SK-N-SH (cell line): ENCODE results near the gene PSIP1. TPM values are rescaled to one million over a fixed set of nuclear protein-coding genes. Genes with fewer than 3 reads are reported as not detected.
"Not testable (repeated sequence)": the region's sequence is repeated elsewhere in the genome, so short reads cannot be mapped to it uniquely, and the experiment has no call there.

Experiments used
- CTCF ChIA-PET: fragments of 300-600, 350-600 bp; formaldehyde crosslinking; extraction: SDS; loops from one replicate; lab custom pipeline; 2021; lab: Yijun Ruan, JAX
- POLR2A ChIA-PET: fragments of 350-600 bp; sonication (Branson Sonifier 250); formaldehyde crosslinking; extraction: SDS; loops from one replicate; lab custom pipeline; 2020; ENCODE audit warnings: antibody characterized with exemption, inconsistent platforms; lab: Yijun Ruan, JAX
- DNase-seq: peaks from one replicate; pipeline ENCODE4 v3.0.0; 2012
- H2AFZ ChIP-seq: fragments of 200-600 bp; sonication (generic); 2 replicates; pipeline ENCODE4 v1.8.1; 2016; ENCODE audit warnings: antibody characterized with exemption, mild to moderate bottlenecking, low read depth
- H3F3A ChIP-seq: fragments of 200-600 bp; sonication (generic); replicated peaks from 2 replicates; pipeline ENCODE3; 2016; ENCODE audit warnings: antibody characterized with exemption, mild to moderate bottlenecking; ENCODE audit not compliant: insufficient read depth
- H3K27ac ChIP-seq, 2 experiments: fragments of 200-500 bp in 1 of 2; fragments of 200-600 bp in 1 of 2; sonication (Bioruptor generic) in 1 of 2; sonication (generic), shearing (Covaris generic) in 1 of 2; 2 replicates each; pipeline versions ENCODE4 v1.5.1 to v1.6.1; 2014 to 2016; ENCODE audit warnings: low read depth in 2 of 2, inconsistent platforms in 1 of 2, low read length in 1 of 2, mild to moderate bottlenecking in 1 of 2, mixed read lengths in 1 of 2
- H3K27me3 ChIP-seq: fragments of 200-600 bp; sonication (generic), shearing (Covaris generic); 2 replicates; pipeline ENCODE4 v1.6.1; 2016; ENCODE audit warnings: mixed run types; ENCODE audit not compliant: insufficient read depth
- H3K36me3 ChIP-seq, 2 experiments: fragments of 200-500 bp in 1 of 2; fragments of 200-600 bp in 1 of 2; sonication (Bioruptor generic) in 1 of 2; sonication (generic) in 1 of 2; replicated peaks in 1 of 2; 2 replicates each; pipeline versions ENCODE3 to v1.5.1; 2014 to 2016; ENCODE audit warnings: low read length in 1 of 2, mild to moderate bottlenecking in 1 of 2; ENCODE audit not compliant: insufficient read depth in 2 of 2, control insufficient read depth in 1 of 2
- H3K4me1 ChIP-seq, 2 experiments: fragments of 200-500 bp in 1 of 2; fragments of 200-600 bp in 1 of 2; sonication (Bioruptor generic) in 1 of 2; sonication (generic), shearing (Covaris generic) in 1 of 2; 2 replicates each; pipeline versions ENCODE4 v1.5.1 to v1.6.1; 2014 to 2016; ENCODE audit warnings: low read depth in 1 of 2, low read length in 1 of 2, mixed run types in 1 of 2; ENCODE audit not compliant: insufficient read depth in 2 of 2, control insufficient read depth in 1 of 2
- H3K4me2 ChIP-seq: fragments of 200-600 bp; sonication (generic), shearing (Covaris generic); 2 replicates; pipeline ENCODE4 v1.6.1; 2017; ENCODE audit warnings: mixed run types
- H3K4me3 ChIP-seq, 2 experiments: fragments of 200-500 bp in 1 of 2; fragments of 200-600 bp in 1 of 2; sonication (Bioruptor generic) in 1 of 2; sonication (generic), shearing (Covaris generic) in 1 of 2; 2 replicates each; pipeline versions ENCODE4 v1.5.1 to v1.8.1; 2014 to 2016; ENCODE audit warnings: low read depth in 2 of 2, inconsistent platforms in 1 of 2, low read length in 1 of 2, mild to moderate bottlenecking in 1 of 2, mixed read lengths in 1 of 2, moderate library complexity in 1 of 2
- H3K79me2 ChIP-seq: fragments of 200-600 bp; sonication (generic); 2 replicates; pipeline ENCODE4 v1.8.1; 2017; ENCODE audit warnings: mild to moderate bottlenecking; ENCODE audit not compliant: insufficient read depth
- H3K9ac ChIP-seq: fragments of 200-600 bp; sonication (generic); 2 replicates; pipeline ENCODE4 v1.6.1; 2017; ENCODE audit warnings: mixed run types
- H3K9me2 ChIP-seq: fragments of 200-600 bp; sonication (generic); 2 replicates; pipeline ENCODE4 v1.6.1; 2017; ENCODE audit warnings: mixed run types
- H3K9me3 ChIP-seq: fragments of 200-600 bp; sonication (generic); 2 replicates; pipeline ENCODE4 v1.6.1; 2017; ENCODE audit warnings: mixed run types, mild to moderate bottlenecking, moderate library complexity
- H4K20me1 ChIP-seq: fragments of 200-600 bp; sonication (generic); 2 replicates; pipeline ENCODE4 v1.6.1; 2017; ENCODE audit warnings: mild to moderate bottlenecking, mixed run types; ENCODE audit not compliant: insufficient read depth
- CHD2 ChIP-seq: fragments of 150-350 bp; IDR thresholded peaks from 2 replicates; pipeline ENCODE4 v1.6.1; 2018; ENCODE audit warnings: low read length; ENCODE audit not compliant: partially characterized antibody
- ELF1 ChIP-seq: IDR thresholded peaks from 2 replicates; pipeline ENCODE4 v1.4.0; 2012
- EP300 ChIP-seq, 2 experiments: IDR thresholded peaks; 2 replicates each; pipeline versions ENCODE4 v1.4.0 to v1.6.1; 2012; ENCODE audit warnings: borderline replicate concordance in 1 of 2, low read depth in 1 of 2, low read length in 1 of 2
- MXI1 ChIP-seq: IDR thresholded peaks from 2 replicates; pipeline ENCODE4 v1.6.1; 2012; ENCODE audit warnings: mild to moderate bottlenecking, low read depth, low read length, improper control_type of control experiment
- RCOR1 ChIP-seq: fragments of 150-350 bp; IDR thresholded peaks from 2 replicates; pipeline ENCODE4 v1.6.1; 2017; ENCODE audit warnings: antibody characterized with exemption, low read length
- RXRA ChIP-seq: IDR thresholded peaks from 2 replicates; pipeline ENCODE4 v1.4.0; 2012; ENCODE audit warnings: low read depth, mild to moderate bottlenecking, borderline replicate concordance
- TAF1 ChIP-seq: IDR thresholded peaks from 2 replicates; pipeline ENCODE4 v1.6.1; 2012; ENCODE audit warnings: low read depth, mild to moderate bottlenecking, low read length, moderate library complexity, borderline replicate concordance
- WGBS: methylation state at CpG from one replicate; pipeline ENCODE4 v1.1.6; 2017; ENCODE audit warnings: low lambda C conversion rate; 5-methylcytosine and 5-hydroxymethylcytosine counted together
- polyA plus RNA-seq, 3 experiments: library from polyadenylated mRNA; depleted of rRNA; stranded (reverse); fragments of >200 nt; gene quantifications; 2 replicates each; pipeline ENCODE4 v1.2.3, GENCODE V29; 2012
- TF ChIP-seq, protein P1 (sequence below): IDR thresholded peaks from 2 replicates; pipeline ENCODE4 v1.6.1; 2012; ENCODE audit warnings: mild to moderate bottlenecking, low read depth, low read length, moderate library complexity

The PSIP1 gene
- polyA plus RNA-seq, 1 of the 3 experiments (the other 2 are of a cell fraction) = 21.0 TPM

DNA sequence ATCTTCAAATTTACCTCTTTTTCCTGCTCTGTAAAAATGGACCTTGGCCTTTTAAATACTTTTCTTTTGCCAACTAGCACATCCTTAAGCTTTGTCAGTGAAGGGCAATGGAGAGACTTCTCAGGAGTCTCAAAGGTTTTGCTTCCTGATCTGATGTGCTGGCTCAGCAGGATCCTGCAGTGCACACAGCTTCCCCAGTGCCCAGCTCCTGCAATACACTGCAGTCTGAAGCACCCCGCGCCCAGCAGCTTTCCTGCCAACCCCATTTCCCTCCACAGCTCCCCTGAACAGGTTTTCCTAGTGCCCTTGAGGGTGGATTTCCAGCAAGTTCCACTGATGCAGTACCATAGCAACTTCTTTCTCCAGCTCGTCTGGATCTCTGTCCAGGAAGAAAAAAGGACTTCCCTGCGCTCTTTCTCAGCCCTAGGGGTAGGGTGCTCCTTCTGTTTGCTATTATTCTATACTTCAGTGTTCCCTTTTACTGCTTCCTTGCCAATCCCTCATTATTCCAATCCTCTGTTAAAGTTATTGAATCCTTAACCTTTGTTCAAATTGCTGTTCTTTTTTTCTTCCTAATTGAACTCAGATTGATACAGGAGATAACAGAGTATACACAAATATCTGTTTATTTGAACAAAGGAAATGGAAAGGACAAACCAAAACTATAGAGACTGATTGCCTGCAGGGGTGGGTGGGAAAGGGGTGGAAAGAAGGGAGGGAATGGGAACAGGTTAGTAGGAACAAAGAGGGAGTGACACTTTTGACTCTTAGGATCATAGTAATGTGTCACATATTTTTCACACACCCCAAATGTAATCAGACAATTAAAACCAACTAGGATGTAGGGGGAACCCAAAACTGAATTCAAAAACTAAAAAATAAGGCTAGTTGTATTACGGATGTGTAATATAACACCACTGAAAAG, 79.6 kb downstream of the PSIP1 start:
- Histone ChIP-seq H3K4me1 (peaks cover 0 to 3% of the 10 kb centered on the region in 2 experiments; a peak in 1 of 4 replicates), H3K9me2 (no peaks in the 10 kb centered on the region), H3K79me2 (peaks cover 96% of the 10 kb centered on the region), H2AFZ (no peak overlapping the region), H3K27ac (no peak overlapping the region), H3K36me3 (peaks cover 46 to 58% of the 10 kb centered on the region in 2 experiments), H4K20me1 (no peaks in the 10 kb centered on the region), H3F3A (no peaks in the 10 kb centered on the region), H3K27me3 (no peaks in the 10 kb centered on the region), H3K4me2 (no peak overlapping the region), H3K9ac (no peak overlapping the region), H3K9me3 (no peaks in the 10 kb centered on the region), H3K4me3 (no peak overlapping the region)
- POLR2A ChIA-PET = no interaction called here
- TF ChIP-seq, protein P1, sequence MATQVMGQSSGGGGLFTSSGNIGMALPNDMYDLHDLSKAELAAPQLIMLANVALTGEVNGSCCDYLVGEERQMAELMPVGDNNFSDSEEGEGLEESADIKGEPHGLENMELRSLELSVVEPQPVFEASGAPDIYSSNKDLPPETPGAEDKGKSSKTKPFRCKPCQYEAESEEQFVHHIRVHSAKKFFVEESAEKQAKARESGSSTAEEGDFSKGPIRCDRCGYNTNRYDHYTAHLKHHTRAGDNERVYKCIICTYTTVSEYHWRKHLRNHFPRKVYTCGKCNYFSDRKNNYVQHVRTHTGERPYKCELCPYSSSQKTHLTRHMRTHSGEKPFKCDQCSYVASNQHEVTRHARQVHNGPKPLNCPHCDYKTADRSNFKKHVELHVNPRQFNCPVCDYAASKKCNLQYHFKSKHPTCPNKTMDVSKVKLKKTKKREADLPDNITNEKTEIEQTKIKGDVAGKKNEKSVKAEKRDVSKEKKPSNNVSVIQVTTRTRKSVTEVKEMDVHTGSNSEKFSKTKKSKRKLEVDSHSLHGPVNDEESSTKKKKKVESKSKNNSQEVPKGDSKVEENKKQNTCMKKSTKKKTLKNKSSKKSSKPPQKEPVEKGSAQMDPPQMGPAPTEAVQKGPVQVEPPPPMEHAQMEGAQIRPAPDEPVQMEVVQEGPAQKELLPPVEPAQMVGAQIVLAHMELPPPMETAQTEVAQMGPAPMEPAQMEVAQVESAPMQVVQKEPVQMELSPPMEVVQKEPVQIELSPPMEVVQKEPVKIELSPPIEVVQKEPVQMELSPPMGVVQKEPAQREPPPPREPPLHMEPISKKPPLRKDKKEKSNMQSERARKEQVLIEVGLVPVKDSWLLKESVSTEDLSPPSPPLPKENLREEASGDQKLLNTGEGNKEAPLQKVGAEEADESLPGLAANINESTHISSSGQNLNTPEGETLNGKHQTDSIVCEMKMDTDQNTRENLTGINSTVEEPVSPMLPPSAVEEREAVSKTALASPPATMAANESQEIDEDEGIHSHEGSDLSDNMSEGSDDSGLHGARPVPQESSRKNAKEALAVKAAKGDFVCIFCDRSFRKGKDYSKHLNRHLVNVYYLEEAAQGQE = no peak
- TF ChIP-seq TAF1 (no peak), EP300 (IDR thresholded peaks at IDR 0.05; ENCODE audit: borderline replicate concordance in 1 of 2, low read depth in 1 of 2, low read length in 1 of 2) (no peak)
- DNase-seq = peak; percentile 19
- CTCF ChIA-PET = interaction anchor here (0.9 kb wide), 1 partner anchor 210 kb away, joined by 3 read pairs; no protein-coding TSS in a partner anchor
- WGBS = 78% methylated on average over 5 of the region's 5 CpGs

DNA sequence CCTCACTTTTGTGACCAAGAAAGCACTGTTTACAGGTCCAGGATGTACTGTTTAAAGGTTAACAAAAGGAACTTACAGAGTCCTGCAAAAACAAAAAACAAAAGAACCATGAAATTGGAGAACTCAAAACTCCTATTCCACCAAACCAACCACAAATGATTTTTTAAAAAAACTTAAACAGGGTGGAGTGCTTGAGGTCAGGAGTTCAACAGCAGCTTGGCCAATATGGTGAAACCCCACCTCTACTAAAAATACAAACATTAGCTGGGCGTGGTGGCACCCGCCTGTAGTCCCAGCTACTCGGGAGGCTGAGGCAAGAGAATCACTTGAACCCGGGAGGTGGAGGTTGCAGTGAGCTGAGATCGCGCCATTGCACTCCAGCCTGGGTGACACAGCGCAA, 83.1 kb downstream of the PSIP1 start:
- H3K79me2 ChIP-seq = peaks cover 98% of the 10 kb centered on the region
- CTCF ChIA-PET, H3K4me2 ChIP-seq, H3K4me3 ChIP-seq, H3K27me3 ChIP-seq, H3K4me1 ChIP-seq, H4K20me1 ChIP-seq, H3K9me3 ChIP-seq, H3K9ac ChIP-seq, DNase-seq, H3K27ac ChIP-seq, H2AFZ ChIP-seq, H3K9me2 ChIP-seq, H3F3A ChIP-seq: not testable (repeated sequence)
- 98% methylated on average over 7 of the region's 7 CpGs for WGBS
- H3K36me3 ChIP-seq = peaks cover 36 to 43% of the 10 kb centered on the region in 2 experiments
- POLR2A ChIA-PET = interaction anchor here (0.6 kb wide), 1 partner anchor 1706 kb away, joined by 3 read pairs; no protein-coding TSS in a partner anchor

DNA sequence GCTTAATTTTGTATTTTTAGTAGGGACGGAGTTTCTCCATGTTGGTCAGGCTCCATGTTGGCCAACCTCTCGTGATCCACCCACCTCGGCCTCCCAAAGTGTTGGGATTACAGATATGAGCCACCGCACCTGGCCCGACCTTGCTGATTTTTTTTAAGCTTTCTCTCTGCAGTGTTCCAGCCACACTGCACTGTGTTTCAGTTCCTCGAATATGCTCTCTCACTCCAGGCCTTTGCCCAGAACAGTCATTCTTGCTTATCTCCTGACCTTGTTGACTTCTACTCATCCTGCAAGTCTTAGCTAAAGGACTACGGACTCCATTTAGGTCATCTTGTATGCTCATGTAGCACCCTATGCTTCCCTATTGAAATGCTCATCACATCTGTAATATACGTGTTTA, 84.8 kb downstream of the PSIP1 start:
- Histone ChIP-seq H3K27ac (no peak overlapping the region), H3K36me3 (peaks cover 33 to 36% of the 10 kb centered on the region in 2 experiments), H3F3A (no peaks in the 10 kb centered on the region), H3K79me2 (peaks cover 82% of the 10 kb centered on the region), H3K9me3 (no peaks in the 10 kb centered on the region)
- TF ChIP-seq MXI1 = no peak
- no peak for TF ChIP-seq RCOR1
- no peak for TF ChIP-seq CHD2
- TF ChIP-seq RXRA = no peak
- no peak for TF ChIP-seq ELF1
- TF ChIP-seq, all 33 proteins: peak for 0
- Histone ChIP-seq H3K4me2 (no peak overlapping the region), H3K9ac (no peak overlapping the region), H3K4me1 (peaks cover 0 to 11% of the 10 kb centered on the region in 2 experiments; a peak in 2 of 4 replicates), H4K20me1 (no peaks in the 10 kb centered on the region; the same call in 1 of the 2 replicates), H3K4me3 (no peak overlapping the region), H3K27me3 (no peaks in the 10 kb centered on the region), H2AFZ (no peak overlapping the region), H3K9me2 (no peaks in the 10 kb centered on the region)
- CTCF ChIA-PET = no interaction called here
- POLR2A ChIA-PET = no interaction called here
- no peak for DNase-seq
- WGBS = 93% methylated on average over 8 of the region's 8 CpGs
